LNCAP (cell line): ENCODE data around the gene GLRX5.

Experiments
- TF ChIP-seq, protein P1 (sequence below): fragments of 450-650 bp; IDR thresholded peaks from 2 replicates; pipeline ENCODE4 v1.5.1; 2017; ENCODE audit warnings: mild to moderate bottlenecking

GLRX5 gene

DNA sequence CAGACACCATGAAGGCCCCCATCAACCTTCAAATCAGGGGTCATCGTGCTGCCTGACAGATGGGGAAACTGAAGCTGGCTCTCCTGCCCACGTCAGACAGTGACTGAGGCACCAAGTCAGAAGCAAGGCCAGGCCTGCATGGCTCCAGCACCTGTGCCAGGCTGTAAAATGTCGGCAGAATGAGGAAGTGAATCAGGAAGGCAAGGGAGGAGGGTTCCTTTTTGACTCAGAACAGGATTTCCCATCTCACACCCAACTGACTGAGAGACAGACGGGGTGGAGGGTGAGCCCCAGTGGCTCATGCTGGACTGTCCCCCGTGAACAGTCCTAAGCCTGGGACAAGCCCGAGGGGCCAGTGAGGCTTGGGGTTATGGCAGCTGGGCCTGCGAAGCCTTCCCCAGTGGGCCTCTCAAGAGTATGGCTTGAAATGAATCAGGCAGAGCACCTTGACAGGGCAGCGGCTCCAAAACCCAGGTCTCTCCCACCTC, 39.3 kb upstream of the GLRX5 start:
- TF ChIP-seq, protein P1, sequence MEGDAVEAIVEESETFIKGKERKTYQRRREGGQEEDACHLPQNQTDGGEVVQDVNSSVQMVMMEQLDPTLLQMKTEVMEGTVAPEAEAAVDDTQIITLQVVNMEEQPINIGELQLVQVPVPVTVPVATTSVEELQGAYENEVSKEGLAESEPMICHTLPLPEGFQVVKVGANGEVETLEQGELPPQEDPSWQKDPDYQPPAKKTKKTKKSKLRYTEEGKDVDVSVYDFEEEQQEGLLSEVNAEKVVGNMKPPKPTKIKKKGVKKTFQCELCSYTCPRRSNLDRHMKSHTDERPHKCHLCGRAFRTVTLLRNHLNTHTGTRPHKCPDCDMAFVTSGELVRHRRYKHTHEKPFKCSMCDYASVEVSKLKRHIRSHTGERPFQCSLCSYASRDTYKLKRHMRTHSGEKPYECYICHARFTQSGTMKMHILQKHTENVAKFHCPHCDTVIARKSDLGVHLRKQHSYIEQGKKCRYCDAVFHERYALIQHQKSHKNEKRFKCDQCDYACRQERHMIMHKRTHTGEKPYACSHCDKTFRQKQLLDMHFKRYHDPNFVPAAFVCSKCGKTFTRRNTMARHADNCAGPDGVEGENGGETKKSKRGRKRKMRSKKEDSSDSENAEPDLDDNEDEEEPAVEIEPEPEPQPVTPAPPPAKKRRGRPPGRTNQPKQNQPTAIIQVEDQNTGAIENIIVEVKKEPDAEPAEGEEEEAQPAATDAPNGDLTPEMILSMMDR, result no peak

DNA sequence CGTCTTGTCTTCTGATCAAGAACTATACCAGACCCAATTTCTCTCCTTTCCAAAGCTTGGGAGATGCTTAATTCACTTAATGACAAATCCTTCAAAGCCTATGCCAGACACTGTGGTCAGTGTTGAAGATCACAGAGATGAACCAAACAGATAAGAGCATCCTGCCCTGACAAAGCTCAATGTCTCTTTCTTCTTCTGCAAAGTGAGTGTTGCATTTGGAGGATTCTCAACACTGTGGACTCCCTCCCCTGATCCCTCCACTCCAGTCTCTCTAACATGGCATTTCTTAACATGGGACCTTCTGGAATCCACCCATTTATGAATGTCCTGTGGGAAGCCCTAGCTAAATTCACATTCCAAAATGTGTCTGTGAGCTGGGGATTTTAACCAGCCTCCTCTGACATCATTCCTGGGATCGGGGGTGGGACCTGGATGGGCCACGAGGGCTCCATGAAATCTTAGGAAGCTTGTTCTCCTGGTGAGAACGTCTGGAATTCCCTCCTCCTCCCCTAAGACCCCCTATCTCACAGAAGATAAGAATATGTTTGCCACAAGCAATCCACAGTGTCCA, 38.7 kb upstream of the GLRX5 start:
- TF ChIP-seq, protein P1, result no peak

DNA sequence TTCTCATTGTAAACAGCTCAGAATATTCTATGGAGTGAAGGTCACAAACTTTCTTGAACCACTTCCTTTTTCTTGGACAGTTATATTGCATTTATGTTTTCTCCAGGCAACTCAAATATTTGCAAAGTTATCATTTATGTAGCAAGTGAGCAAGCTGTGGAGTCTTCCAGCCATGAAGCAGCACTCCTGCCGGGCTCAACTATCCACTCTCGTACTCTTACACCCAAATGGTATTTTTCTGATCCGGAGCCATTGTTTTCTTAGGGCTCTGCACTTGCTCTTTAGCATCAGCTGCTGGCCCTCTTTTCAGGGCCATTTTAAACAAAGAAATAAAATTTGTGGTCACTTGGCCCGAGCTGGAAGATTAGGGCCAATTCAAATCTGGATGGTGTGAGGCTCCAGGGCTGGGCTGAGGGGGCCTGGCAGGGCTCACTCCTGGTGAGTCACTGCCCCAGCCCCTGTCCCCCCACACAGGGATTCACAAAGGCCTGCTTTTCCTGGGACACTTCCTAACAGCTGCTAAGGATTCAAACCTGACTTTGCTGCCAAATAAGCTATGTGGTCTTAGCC, 38.1 kb upstream of the GLRX5 start:
- TF ChIP-seq, protein P1, result no peak

DNA sequence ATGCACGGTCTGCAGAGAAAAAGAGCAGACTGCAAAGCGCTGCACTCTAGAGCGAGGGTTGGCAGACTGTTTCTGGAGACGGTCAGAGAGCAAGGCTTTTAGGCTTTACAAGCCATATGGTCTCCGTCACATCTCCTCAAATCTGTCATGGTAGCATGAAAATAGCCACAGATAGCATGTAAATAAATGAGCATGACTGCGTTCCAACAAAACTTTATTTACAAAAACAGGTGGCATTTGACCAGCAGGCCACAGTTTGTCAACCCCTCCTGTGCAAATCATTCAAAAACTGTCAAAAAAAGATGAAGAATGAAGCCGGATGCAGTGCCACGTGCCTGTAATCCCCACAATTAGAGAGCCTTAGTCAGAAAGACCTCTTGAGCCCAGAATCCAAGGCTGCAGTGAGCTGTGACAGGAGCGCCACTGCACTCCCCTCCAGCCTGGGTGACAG, 37.3 kb upstream of the GLRX5 start:
- TF ChIP-seq, protein P1, result no peak

DNA sequence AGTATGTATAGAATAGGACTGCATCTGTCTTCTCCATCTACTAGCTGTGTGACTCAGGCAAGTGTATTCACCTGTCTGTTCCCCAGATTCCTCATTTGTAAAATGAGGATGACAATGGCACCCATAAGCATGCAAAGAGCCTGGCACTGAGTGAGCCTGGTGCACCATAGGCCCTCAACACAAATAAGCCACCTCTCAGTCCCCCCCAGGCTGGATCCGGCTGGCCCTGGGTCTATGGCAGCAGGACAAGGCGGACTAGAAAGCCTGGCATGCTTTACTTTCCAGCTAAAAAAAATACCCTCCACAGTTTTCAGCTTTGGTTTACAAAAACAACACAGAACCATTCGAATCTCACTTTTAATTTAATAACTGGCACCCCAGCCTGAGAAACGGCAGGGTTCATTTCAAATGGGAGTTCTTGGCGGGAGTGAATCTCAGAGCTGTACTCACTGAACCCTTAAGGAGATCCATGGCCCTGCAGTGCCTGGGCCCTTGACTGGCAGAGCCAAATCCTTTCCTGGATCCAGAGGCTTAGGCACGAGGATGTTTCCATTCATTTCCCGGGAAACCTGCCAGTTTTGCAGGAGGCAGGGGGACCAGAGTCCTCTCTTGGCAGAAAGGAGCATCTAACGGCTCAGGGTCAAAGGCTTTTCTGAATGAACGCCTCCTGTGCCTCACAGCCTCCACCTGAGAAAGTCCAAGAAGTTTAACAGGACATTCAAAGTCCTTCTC, 36.1 kb upstream of the GLRX5 start:
- TF ChIP-seq, protein P1, result no peak

DNA sequence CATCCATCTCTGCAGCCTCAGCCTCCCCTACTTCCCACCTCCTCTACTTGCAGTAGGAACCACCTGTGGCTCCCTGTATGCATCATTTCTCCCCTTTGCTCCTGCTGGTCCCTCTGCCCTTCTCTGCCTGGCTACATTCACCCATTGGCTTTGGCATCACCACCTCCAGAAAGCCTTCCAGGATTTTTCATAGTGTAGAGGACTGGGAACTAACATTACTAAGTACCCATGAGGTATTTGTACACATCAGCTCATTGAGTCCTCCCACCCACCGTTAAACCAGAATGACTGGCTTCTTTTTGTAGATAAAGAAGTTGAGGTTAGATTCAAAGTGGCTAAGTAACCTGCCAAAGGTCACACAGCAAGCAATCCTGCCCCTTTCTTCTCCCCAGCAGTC, 35.5 kb upstream of the GLRX5 start:
- TF ChIP-seq, protein P1, result no peak

DNA sequence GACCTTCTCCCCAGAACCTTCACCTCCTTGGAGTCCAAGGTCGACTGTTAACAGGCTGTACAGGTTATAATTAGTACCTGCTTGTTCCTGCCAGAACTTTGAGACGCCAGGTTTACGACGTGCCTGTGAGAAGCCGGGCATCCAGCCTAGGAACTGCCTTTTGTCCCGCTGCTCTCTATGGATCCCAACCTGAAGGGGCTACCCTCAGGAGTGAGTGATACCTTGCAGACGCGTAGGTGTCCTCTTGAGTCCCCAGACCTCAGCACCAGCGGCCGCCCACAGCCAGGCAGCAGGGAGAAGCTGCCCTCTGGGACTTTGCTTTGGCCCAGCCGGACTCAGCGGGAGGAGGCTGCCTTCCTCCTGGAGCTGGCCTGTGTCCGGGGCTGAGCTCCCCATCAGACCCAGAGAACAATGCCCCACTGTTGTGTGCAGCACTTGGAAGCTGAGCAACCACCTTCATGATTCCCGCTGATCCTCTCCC, 34.6 kb upstream of the GLRX5 start:
- TF ChIP-seq, protein P1, result no peak
